Natural killer cell (primary cell): ENCODE data around the gene ERO1A. TPM values are rescaled to one million over a fixed set of nuclear protein-coding genes. Genes with fewer than 3 reads are reported as not detected.

Experiments
- ATAC-seq, 3 donors: fragments of 150-1000 bp in 2 of 3; fragments of 200-7000 bp in 1 of 3; cut with Tn5 transposase; 1 replicate in 1 of 3; 2 replicates in 2 of 3; pipeline ENCODE4 v1.10.0; 2021; ENCODE audit warnings: mild to moderate bottlenecking in 2 of 3, moderate library complexity in 2 of 3
- DNase-seq, 2 donors: peaks; one replicate each; pipeline versions ENCODE4 v3.0.0 to v3.0.0-alpha.2; 2013 to 2021; ENCODE audit warnings: mixed read lengths in 1 of 2
- H3K27ac ChIP-seq: one replicate; pipeline ENCODE4 v1.5.1; 2013; ENCODE audit warnings: mild to moderate bottlenecking, low read length
- H3K27me3 ChIP-seq: one replicate; pipeline ENCODE4 v1.6.1; 2013; ENCODE audit warnings: low read length; ENCODE audit not compliant: control insufficient read depth, insufficient read depth
- H3K36me3 ChIP-seq: one replicate; pipeline ENCODE4 v1.6.1; 2013; ENCODE audit warnings: low read length; ENCODE audit not compliant: control insufficient read depth, insufficient read depth
- H3K4me1 ChIP-seq: one replicate; pipeline ENCODE4 v1.6.1; 2013; ENCODE audit warnings: low read length; ENCODE audit not compliant: control insufficient read depth, insufficient read depth
- H3K4me3 ChIP-seq: one replicate; pipeline ENCODE4 v1.5.1; 2013; ENCODE audit warnings: low read length
- H3K9me3 ChIP-seq: one replicate; pipeline ENCODE4 v1.6.1; 2013; ENCODE audit warnings: low read length; ENCODE audit not compliant: control insufficient read depth, insufficient read depth
- H3K27ac Mint-ChIP-seq, 2 donors: one replicate each; pipeline ENCODE4 v1.8.0; 2022; ENCODE audit warnings: mild to moderate bottlenecking in 2 of 2, mixed read lengths in 2 of 2, moderate library complexity in 1 of 2
- H3K27me3 Mint-ChIP-seq, 2 donors: one replicate each; pipeline ENCODE4 v1.8.0; 2022; ENCODE audit warnings: low read depth in 2 of 2, mixed read lengths in 2 of 2
- H3K36me3 Mint-ChIP-seq: one replicate; pipeline ENCODE4 v1.8.0; 2022; ENCODE audit warnings: mixed read lengths
- H3K4me1 Mint-ChIP-seq, 2 donors: one replicate each; pipeline ENCODE4 v1.8.0; 2022; ENCODE audit warnings: mixed read lengths in 2 of 2
- H3K4me3 Mint-ChIP-seq: one replicate; pipeline ENCODE4 v1.8.0; 2022; ENCODE audit warnings: mild to moderate bottlenecking, moderate library complexity, mixed read lengths
- H3K9me3 Mint-ChIP-seq, 2 donors: one replicate each; pipeline ENCODE4 v1.8.0; 2022; ENCODE audit warnings: mixed read lengths in 2 of 2
- CTCF ChIP-seq: fragments of 200-600 bp; IDR thresholded peaks from one replicate; pipeline ENCODE4 v1.8.0; 2022; ENCODE audit warnings: antibody characterized with exemption
- WGBS: methylation state at CpG from one replicate; pipeline ENCODE4 v1.1.7; 2013; ENCODE audit warnings: missing lambda C conversion rate; ENCODE audit not compliant: insufficient coverage; 5-methylcytosine and 5-hydroxymethylcytosine counted together
- intact Hi-C: fragments of 100-400 bp; cut with micrococcal nuclease; formaldehyde crosslinking; loops from one replicate; pipeline ENCODE4 v1.14.2; 2022
- total RNA-seq, 4 donors: library from RNA; stranded (reverse); fragments of 120-200 nt in 1 of 4; gene quantifications; one replicate each; pipeline versions ENCODE4 v1.2.3 to v1.2.4, GENCODE V29; 2013 to 2022

The ERO1A gene
- total RNA-seq, 3 donors from 2014 or later (not counting 1 experiment from before 2014, with no cell fraction given), result 35.4 to 47.7 (median 42.5) TPM

DNA sequence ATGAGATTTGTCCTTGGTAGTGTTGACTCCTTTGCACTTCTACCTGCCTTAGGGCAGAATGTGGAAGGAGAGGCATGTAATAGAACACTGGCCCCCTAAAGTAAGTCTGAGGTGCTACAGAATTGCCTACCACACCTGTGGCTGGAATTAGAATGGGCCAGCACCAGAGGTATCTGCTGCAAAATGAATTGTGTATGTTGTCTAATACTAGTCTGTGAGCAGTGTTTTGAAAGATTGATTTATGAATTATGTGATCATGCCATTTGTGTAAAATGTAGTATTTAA, 28.9 kb upstream of the ERO1A start:
- Histone ChIP-seq H3K9me3 (no peaks in the 10 kb centered on the region), H3K4me1 (no peaks in the 10 kb centered on the region), H3K36me3 (peaks cover 62% of the 10 kb centered on the region), H3K27ac (no peak overlapping the region), H3K27me3 (no peaks in the 10 kb centered on the region), H3K4me3 (no peak overlapping the region)
- H3K36me3 Mint-ChIP-seq, result peaks cover 11% of the 10 kb centered on the region
- TF ChIP-seq CTCF, result no peak
- peaks cover 6 to 13% of the 10 kb centered on the region in 2 donors for H3K4me1 Mint-ChIP-seq
- H3K27me3 Mint-ChIP-seq, result no peaks in the 10 kb centered on the region
- no peak for DNase-seq
- no peak for ATAC-seq
- H3K4me3 Mint-ChIP-seq, result no peak overlapping the region
- intact Hi-C loops, result no loop called here
- H3K27ac Mint-ChIP-seq, result no peak overlapping the region
- H3K9me3 Mint-ChIP-seq, result no peaks in the 10 kb centered on the region

GRCh38 chr14:52723514-52724359, 28.4 kb upstream of the ERO1A start:
- H3K27ac Mint-ChIP-seq, result peak overlapping the region; percentile 6 to 64
- peaks cover 6 to 13% of the 10 kb centered on the region in 2 donors for H3K4me1 Mint-ChIP-seq
- H3K9me3 ChIP-seq, result no peaks in the 10 kb centered on the region
- no peaks in the 10 kb centered on the region for H3K27me3 Mint-ChIP-seq
- no peaks in the 10 kb centered on the region for H3K27me3 ChIP-seq
- ATAC-seq (no peak), DNase-seq (no peak)
- peaks cover 11% of the 10 kb centered on the region for H3K36me3 Mint-ChIP-seq
- H3K4me1 ChIP-seq, result no peaks in the 10 kb centered on the region
- 97% methylated on average over 4 of the region's 4 CpGs for WGBS
- intact Hi-C loops, result no loop called here
- no peak overlapping the region for H3K27ac ChIP-seq
- H3K4me3 ChIP-seq, result no peak overlapping the region
- no peak for TF ChIP-seq CTCF
- peaks cover 67% of the 10 kb centered on the region for H3K36me3 ChIP-seq
- no peak overlapping the region for H3K4me3 Mint-ChIP-seq
- H3K9me3 Mint-ChIP-seq, result no peaks in the 10 kb centered on the region

DNA sequence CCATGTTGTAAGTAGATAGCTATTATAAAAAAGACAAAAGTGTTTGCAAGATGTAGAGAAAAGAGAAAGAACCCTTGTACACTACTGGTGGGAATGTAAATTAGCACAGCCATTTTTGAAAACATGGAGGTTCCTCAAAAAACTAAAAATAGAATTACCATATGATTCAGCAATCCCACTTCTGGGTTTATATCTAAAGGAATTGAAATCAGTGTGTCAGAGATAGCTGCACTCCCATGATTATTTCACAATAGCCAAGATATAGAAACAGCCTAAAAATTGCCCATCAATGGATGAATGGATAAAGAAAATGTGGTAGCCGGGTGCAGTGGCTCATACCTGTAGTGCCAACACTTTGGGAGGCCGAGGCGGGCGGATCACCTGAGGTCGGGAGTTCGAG, 20.8 kb upstream of the ERO1A start:
- Mint-ChIP-seq H3K36me3 (peaks cover 7% of the 10 kb centered on the region), H3K27me3 (no peaks in the 10 kb centered on the region), H3K4me3 (no peak overlapping the region), H3K27ac (no peak overlapping the region), H3K4me1 (no peaks in the 10 kb centered on the region), H3K9me3 (no peaks in the 10 kb centered on the region)
- no peak overlapping the region for H3K4me3 ChIP-seq
- no peaks in the 10 kb centered on the region for H3K4me1 ChIP-seq
- intact Hi-C loops, result no loop called here
- no peak for TF ChIP-seq CTCF
- no peak for DNase-seq
- H3K9me3 ChIP-seq, result no peaks in the 10 kb centered on the region
- ATAC-seq, result no peak
- 98% methylated on average over 5 of the region's 6 CpGs for WGBS
- no peaks in the 10 kb centered on the region for H3K27me3 ChIP-seq
- peaks cover 73% of the 10 kb centered on the region for H3K36me3 ChIP-seq
- no peak overlapping the region for H3K27ac ChIP-seq

GRCh38 chr14:52711666-52712065, 16.3 kb upstream of the ERO1A start:
- Histone ChIP-seq H3K27ac (no peak overlapping the region), H3K9me3 (no peaks in the 10 kb centered on the region), H3K4me1 (peaks cover 3% of the 10 kb centered on the region), H3K4me3 (no peak overlapping the region), H3K27me3 (no peaks in the 10 kb centered on the region), H3K36me3 (peaks cover 60% of the 10 kb centered on the region)
- Mint-ChIP-seq H3K27ac (no peak overlapping the region), H3K27me3 (no peaks in the 10 kb centered on the region), H3K36me3 (peaks cover 7% of the 10 kb centered on the region), H3K4me3 (no peak overlapping the region), H3K9me3 (no peaks in the 10 kb centered on the region), H3K4me1 (peaks cover 17 to 25% of the 10 kb centered on the region in 2 donors)
- 60% methylated on average over 1 of the region's 1 CpG for WGBS
- TF ChIP-seq CTCF, result no peak
- DNase-seq (no peak), ATAC-seq (no peak)
- intact Hi-C loops, result no loop called here
